ENCODE measurements around the gene HIF1AN.
A peak's percentile ranks its signal among the peaks of the same experiment; 100 is the strongest.

HIF1AN gene

GRCh38 chr10:100522107-100522801 lies 13.5 kb upstream of the HIF1AN start:
- DNase-seq (ENCODE audit: low read depth): no peak

- no peak for DNase-seq (ENCODE audit: low read depth)
Measured at GRCh38 chr10:100522945-100523344, 12.8 kb upstream of the HIF1AN start.

GRCh38 chr10:100524206-100524605 lies 11.5 kb upstream of the HIF1AN start:
- DNase-seq (ENCODE audit: low read depth): no peak

DNA sequence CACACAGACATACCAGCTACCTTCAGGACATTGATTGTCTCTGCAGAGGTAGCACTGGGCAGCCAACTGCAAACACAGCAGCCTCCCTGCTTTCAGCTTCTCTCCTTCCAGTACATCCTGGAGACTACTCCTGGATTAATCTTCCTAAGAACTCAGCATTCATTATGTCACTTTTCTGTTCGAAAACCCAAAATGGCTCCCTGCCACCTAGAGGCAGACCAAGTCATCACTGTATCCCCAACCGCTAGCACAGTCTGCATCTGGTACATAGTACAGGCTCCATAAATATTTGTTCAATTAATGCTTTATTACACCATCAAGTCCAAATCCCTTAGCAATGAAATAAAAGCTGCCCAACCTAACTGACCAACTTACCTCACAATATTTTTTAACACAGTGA lies 11.1 kb upstream of the HIF1AN start:
- DNase-seq (ENCODE audit: low read depth): no peak

DNA sequence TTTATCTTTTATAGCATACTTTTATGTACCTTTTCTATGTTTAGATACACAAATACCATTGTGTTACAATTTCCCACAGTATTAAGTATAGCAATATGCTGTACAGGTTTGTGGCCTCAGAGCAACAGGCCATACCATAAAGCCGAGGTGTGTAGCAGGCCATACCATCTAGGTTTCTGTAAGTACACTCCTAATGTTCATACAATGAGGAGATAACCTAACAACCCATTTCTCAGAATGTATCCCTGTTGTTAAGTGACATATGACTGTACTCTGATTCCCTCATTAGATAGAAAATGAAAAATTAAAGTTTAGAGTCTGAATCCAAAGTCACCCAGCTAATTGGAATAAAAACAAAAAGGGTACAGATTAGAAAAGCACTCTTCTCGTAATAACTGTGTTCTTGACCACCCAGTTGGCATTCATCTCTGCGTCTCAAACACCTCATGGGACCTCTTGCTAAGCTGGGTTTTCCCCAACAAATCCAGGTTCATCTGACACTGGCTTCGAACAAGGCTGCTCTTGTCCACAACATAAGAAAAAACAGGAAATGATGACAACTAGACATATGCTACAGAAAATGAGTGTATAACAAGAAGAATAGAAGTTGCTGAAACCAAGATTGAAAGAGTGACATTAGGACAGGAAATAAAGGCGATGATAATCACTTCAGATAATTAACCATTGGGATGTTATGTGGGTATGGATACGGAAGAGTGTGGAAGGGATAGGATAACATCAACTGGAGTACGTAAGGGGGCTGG lies 7.4 kb upstream of the HIF1AN start:
- no peak for DNase-seq (ENCODE audit: low read depth)

DNA sequence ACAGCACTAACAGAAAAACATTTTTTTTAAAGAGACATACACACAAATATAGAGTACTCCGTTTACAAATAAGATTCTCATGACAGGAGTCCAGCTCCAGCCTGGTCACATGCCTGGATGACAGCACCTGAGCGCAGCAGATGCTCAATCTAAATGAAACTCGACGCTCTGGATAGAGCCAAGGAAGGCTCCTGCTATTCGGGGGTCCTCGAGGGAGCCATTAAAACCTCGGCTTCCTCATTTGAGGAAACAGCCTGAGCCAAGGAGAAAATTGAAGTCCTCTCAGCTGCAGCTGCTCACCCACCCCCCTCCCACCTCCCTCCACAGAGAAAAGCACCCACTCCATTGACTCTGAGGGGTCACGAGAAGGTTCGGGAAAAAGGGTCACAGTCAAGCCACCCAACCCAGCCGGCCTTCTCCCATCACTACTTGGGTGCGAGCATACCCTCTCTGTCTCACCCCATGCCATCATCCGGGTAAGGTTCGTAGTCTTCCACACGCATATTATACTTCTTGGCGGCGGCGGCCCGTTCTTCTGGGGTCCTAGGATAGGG lies 6.7 kb upstream of the HIF1AN start:
- no peak for DNase-seq (ENCODE audit: low read depth)

- DNase-seq (ENCODE audit: low read depth): peak; percentile 76
Measured at GRCh38 chr10:100529475-100530298, 6.1 kb upstream of the HIF1AN start, which contains the start of gene NDUFB8. Gene NDUFB8, minus strand, starts transcription at chr10:100529871. Its CDS starts 20 bp downstream, at chr10:100529851.

DNA sequence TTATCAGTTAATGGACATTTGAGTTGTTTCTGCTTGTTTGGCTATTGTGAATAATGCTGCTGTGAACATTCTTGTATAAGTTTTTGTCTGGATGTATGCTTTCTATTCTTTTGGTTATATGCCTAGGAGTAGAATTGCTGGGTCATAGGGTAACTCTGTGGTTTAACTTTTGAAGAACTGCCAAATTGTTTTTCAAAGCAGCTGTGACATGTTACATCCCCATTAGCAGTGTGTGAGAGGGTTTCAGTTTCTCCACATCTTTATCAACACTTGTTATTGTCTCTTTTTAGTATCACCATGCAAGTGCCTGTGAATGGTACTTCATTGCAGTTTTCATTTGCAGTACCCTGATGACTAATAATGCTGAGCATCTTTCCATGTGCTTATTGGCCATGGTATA lies 4.0 kb upstream of the HIF1AN start:
- DNase-seq (ENCODE audit: low read depth): no peak

- DNase-seq (ENCODE audit: low read depth): no peak
Measured at GRCh38 chr10:100534726-100535125, 1.0 kb upstream of the HIF1AN start.

DNA sequence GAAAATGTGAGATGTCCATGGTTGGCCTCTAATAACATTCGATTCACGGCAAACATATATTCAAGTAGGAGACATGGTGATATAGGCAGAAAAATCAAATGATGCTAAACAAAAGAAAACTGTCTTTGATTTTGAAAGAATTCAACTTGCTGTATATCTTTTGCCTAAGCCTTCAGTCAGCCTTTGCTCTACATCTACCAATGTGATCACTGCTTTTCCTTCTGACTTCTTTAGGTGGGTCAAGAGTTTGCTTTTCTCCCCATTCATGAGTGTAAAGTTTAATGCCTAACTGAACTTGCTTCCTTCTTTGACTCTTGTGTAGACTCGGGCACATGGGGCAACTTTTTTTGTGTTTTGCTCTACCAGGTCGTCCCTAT lies 417 bp upstream of the HIF1AN start:
- no peak for DNase-seq (ENCODE audit: low read depth)

DNA sequence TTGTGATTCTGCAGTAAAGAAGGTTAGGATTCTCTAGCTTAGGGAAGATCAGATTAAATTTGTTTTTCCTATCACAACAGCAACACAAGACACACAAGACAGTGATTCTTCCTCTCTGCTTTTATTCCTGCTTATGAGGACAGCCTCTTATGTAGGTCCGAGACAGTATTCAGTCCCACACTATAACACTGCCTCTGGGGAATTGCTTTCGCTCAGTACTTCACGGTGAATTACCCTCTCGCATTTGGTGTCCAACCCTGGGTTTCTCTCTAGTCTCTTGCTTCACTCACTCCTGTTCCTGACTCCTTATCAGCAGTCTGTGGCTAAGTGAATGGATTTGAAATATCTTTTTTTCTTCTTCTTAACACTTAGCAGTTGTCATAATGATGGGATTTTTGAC lies 1.7 kb downstream of the HIF1AN start:
- no peak for DNase-seq (ENCODE audit: low read depth)

DNA sequence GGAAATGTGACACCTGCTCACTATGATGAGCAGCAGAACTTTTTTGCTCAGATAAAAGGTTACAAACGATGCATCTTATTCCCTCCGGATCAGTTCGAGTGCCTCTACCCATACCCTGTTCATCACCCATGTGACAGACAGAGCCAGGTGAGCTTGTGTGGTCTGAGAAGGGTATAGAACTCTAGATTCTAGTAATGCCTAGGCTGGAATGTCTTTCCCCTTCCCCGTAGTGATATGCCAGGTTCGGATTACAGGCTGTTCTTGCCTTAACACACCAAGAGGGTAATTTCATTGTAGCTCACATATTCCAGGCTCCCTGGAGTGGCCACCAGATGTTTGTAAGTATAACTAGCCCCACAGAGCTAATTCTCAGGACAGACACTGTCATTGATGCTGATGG lies 9.2 kb downstream of the HIF1AN start:
- DNase-seq (ENCODE audit: low read depth): no peak

GRCh38 chr10:100551196-100551595 lies 15.5 kb downstream of the HIF1AN start:
- DNase-seq (ENCODE audit: low read depth): no peak

GRCh38 chr10:100551738-100552137 lies 16.0 kb downstream of the HIF1AN start:
- DNase-seq (ENCODE audit: low read depth): no peak

DNA sequence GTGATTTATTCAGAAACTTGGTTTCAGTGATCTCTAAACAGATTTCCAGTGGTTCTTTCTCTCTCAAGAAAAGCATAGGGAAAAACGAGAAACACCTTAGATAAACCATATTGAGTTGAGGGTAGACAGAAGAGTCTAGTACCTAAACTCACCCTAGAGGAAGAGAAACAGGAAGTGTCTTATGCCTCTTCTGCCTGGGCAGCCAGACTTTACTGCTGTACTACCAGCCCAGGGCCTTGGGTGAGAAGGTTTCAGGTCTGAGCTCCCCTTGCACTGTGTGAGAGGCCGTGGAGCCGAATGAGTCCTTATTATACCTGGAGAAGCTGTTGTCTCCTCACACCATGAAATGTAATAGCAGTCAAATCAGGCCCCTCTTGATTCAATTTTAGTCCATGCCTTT lies 18.2 kb downstream of the HIF1AN start:
- no peak for DNase-seq (ENCODE audit: low read depth)

GRCh38 chr10:100554902-100555301 lies 19.2 kb downstream of the HIF1AN start:
- DNase-seq (ENCODE audit: low read depth): no peak

DNA sequence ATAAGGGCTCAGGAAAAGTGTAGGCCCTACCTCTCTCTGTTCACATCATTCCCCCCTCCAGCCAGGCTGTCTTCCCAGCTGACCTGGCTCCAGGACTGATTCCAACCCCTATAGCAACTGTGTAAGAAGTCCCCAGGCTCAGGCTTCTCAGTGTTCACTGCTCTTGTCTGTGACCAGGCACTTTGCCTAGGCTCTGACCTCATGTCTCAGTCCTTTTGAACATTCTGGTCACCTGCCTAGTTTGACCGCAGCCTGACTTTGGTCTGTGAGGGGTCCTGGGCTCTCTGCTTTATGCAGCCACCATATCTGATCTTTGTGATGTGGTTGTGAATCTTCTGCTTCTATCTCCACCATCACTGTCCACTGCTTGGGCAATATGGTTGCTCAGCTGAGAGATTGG lies 24.5 kb downstream of the HIF1AN start:
- no peak for DNase-seq (ENCODE audit: low read depth)

GRCh38 chr10:100561005-100561404 lies 25.3 kb downstream of the HIF1AN start:
- DNase-seq (ENCODE audit: low read depth): no peak

DNA sequence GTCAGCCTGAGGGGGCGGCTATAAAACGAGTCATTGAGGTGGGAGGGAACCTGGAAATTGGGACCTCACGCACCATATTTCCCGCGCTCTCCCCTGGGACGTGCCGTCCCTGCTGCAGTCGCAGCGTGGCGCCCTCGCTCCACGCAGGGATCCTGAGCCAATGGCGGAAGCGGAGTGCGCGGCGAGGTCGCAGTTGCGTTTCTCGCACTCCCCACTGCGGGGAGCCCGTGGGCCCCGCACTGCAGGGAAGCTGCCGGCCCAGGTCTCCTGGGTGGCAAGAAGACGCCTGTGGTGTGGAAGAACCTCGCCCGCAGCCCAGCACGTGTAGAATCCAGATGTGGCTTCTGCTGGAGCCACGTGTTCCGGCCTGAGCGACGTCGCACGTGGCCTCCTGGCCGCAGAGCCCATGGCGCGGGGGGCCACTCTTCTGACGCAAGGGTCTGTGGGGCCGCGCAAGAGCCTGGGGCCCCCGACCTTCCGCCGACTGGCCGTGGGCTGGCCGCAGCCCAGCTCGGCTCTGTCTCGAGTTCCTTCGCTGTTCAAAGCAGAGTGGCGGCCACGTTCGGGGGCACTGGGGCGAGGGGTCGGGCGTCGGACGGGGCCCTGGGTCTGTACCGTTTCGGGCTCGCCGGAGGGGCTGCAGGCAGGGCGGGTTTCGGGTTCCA lies 26.4 kb downstream of the HIF1AN start:
- DNase-seq (ENCODE audit: low read depth): peak; percentile 72

DNA sequence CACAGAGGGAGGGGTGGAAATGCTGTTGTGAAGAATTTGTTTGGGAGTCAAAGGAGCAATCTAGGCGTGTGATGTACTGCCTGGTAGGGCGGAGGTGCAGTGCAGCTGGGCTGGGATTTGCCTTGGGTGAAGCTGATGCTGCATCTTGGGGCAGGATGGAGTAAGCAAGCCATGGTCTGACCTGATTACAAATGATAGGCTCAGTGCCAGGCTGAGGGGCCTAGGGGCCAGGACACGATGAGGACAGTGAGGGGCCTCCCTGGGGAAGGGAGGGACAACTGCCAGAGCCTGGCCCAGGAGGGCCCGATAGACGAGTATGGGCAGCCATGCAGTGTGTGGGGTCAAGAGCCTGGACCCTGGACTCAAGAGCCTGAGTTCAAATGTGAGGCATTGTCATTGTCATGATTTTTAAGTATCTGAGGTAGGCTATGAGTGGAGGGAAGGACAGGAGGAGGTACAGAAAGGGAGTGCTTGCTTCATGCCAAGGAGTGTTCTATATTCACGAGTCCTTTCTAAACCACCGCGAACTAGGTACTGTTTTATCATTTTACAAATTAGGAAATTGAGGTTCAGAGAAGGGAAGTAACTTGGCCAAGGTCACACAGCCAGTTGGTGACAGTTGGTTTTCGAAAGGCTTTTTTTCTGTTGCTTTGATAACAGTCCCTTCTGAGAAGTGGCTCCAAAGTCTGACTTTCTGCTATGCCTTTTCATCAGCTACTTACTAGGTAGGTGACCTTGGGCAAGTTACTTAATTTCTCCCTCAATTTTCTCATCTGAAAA lies 29.7 kb downstream of the HIF1AN start:
- DNase-seq (ENCODE audit: low read depth): no peak

DNA sequence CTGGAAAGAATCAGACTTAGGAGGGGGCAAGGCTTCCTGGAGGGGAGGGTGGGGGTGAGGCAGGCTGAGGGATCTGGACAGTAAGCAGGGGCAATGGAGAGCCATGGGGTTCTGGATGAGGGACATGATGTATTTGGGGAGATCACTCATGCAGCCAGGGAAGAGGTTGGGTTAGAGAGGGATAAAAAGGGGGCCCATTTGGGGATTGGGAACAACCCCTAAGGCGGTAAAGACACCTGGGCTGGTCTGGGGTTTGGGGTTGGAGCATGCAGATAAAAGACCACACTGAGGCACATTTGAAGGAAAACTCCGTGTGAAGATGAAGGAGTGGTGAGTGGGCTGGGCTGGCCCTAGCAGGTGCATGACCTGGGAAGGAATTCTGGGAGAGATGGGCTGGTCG lies 30.8 kb downstream of the HIF1AN start:
- no peak for DNase-seq (ENCODE audit: low read depth)

Measured in activated T-helper 9 cell treated with anti-CD3 and anti-CD28 coated beads, Interleukin-2, amount 50 U/mL, for 16 hours (primary cell).